HEK293 (cell line): ENCODE results near the gene KRTAP10-1.

Experiments used
- CTCF ChIA-PET: fragments of 350-600 bp; formaldehyde crosslinking; extraction: SDS; loops from one replicate; lab custom pipeline; 2021; ENCODE audit warnings: antibody characterized with exemption; lab: Yijun Ruan, JAX
- POLR2A ChIA-PET: fragments of 300-600 bp; formaldehyde crosslinking; extraction: SDS; loops from one replicate; lab custom pipeline; 2020; ENCODE audit warnings: antibody characterized with exemption, inconsistent platforms; lab: Yijun Ruan, JAX
- H3K27ac ChIP-seq: fragments of 200-500 bp; sonication (Bioruptor generic); 2 replicates; pipeline ENCODE4 v1.5.1; 2014; ENCODE audit warnings: low read depth, low read length, control low read depth, inconsistent platforms; ENCODE audit errors: extremely low read depth
- H3K36me3 ChIP-seq, 2 experiments: fragments of 200-500 bp in 1 of 2; sonication (Bioruptor generic) in 1 of 2; 1 replicate in 1 of 2; 2 replicates in 1 of 2; pipeline ENCODE4 v1.5.1; 2014 to 2017; ENCODE audit warnings: inconsistent platforms in 2 of 2, low read length in 2 of 2; ENCODE audit not compliant: control insufficient read depth in 2 of 2, insufficient read depth in 1 of 2
- H3K4me1 ChIP-seq: fragments of 200-500 bp; sonication (Bioruptor generic); 2 replicates; pipeline ENCODE4 v1.5.1; 2014; ENCODE audit warnings: mild to moderate bottlenecking, low read length, inconsistent platforms; ENCODE audit not compliant: control insufficient read depth, insufficient read depth
- H3K4me3 ChIP-seq: 2 replicates; pipeline ENCODE4 v1.5.1; 2011; ENCODE audit warnings: low read depth, mild to moderate bottlenecking, control low read depth, low read length, moderate library complexity
- H3K9me3 ChIP-seq: fragments of 200-500 bp; sonication (Bioruptor generic); 2 replicates; pipeline ENCODE4 v1.5.1; 2014; ENCODE audit warnings: low read depth, low read length, inconsistent platforms; ENCODE audit not compliant: control insufficient read depth, insufficient read depth
- AEBP2 ChIP-seq: fragments of 450-650 bp; formaldehyde crosslinking; IDR thresholded peaks from 2 replicates; pipeline ENCODE4 v1.5.1; 2016; ENCODE audit warnings: missing biosample characterization, missing genetic modification characterization, borderline replicate concordance
- EGR2 ChIP-seq: fragments of 450-650 bp; formaldehyde crosslinking; IDR thresholded peaks from 2 replicates; pipeline ENCODE4 v1.5.1; 2016; ENCODE audit warnings: low read depth, missing biosample characterization, missing genetic modification characterization
- GLI2 ChIP-seq: fragments of 450-650 bp; formaldehyde crosslinking; IDR thresholded peaks from 2 replicates; pipeline ENCODE4; 2017; ENCODE audit warnings: missing biosample characterization, missing genetic modification characterization, low read depth, borderline replicate concordance
- HOXA7 ChIP-seq: sonication (generic); formaldehyde crosslinking; IDR thresholded peaks from 2 replicates; pipeline ENCODE4 v1.8.1; 2022; ENCODE audit warnings: missing genetic modification reagents, borderline replicate concordance
- MYNN ChIP-seq: fragments of 450-650 bp; formaldehyde crosslinking; IDR thresholded peaks from 2 replicates; pipeline ENCODE4 v1.5.1; 2016; ENCODE audit warnings: missing biosample characterization, missing genetic modification characterization, borderline replicate concordance
- OSR2 ChIP-seq: fragments of 450-650 bp; formaldehyde crosslinking; IDR thresholded peaks from 2 replicates; pipeline ENCODE4 v1.5.1; 2016; ENCODE audit warnings: missing biosample characterization, missing genetic modification characterization
- PRDM1 ChIP-seq: fragments of 450-650 bp; formaldehyde crosslinking; IDR thresholded peaks from 2 replicates; pipeline ENCODE4; 2016; ENCODE audit warnings: missing biosample characterization, missing genetic modification characterization
- RBAK ChIP-seq: fragments of 450-650 bp; formaldehyde crosslinking; IDR thresholded peaks from 2 replicates; pipeline ENCODE4 v1.5.1; 2016; ENCODE audit warnings: missing biosample characterization, missing genetic modification characterization
- SCRT1 ChIP-seq: fragments of 450-650 bp; formaldehyde crosslinking; IDR thresholded peaks from 2 replicates; pipeline ENCODE4 v1.5.1; 2016; ENCODE audit warnings: missing biosample characterization, missing genetic modification characterization, borderline replicate concordance
- YY2 ChIP-seq: fragments of 450-650 bp; formaldehyde crosslinking; IDR thresholded peaks from 2 replicates; pipeline ENCODE4 v1.5.1; 2016; ENCODE audit warnings: missing biosample characterization, missing genetic modification characterization
- ZBTB44 ChIP-seq: fragments of 450-650 bp; IDR thresholded peaks from 2 replicates; pipeline ENCODE4 v1.5.1; 2018; ENCODE audit warnings: missing biosample characterization, mild to moderate bottlenecking, missing genetic modification characterization
- ZEB2 ChIP-seq: fragments of 450-650 bp; formaldehyde crosslinking; IDR thresholded peaks from 2 replicates; pipeline ENCODE4 v1.5.1; 2016; ENCODE audit warnings: missing biosample characterization, missing genetic modification characterization
- ZNF121 ChIP-seq: fragments of 450-650 bp; formaldehyde crosslinking; IDR thresholded peaks from 2 replicates; pipeline ENCODE4 v1.5.1; 2016; ENCODE audit warnings: missing biosample characterization, missing genetic modification characterization
- ZNF140 ChIP-seq: fragments of 450-650 bp; formaldehyde crosslinking; IDR thresholded peaks from 2 replicates; pipeline ENCODE4 v1.5.1; 2016; ENCODE audit warnings: missing biosample characterization, missing genetic modification characterization
- ZNF175 ChIP-seq: fragments of 450-650 bp; formaldehyde crosslinking; IDR thresholded peaks from 2 replicates; pipeline ENCODE4 v1.5.1; 2016; ENCODE audit warnings: missing biosample characterization, missing genetic modification characterization
- ZNF19 ChIP-seq: fragments of 450-650 bp; formaldehyde crosslinking; IDR thresholded peaks from 2 replicates; pipeline ENCODE4; 2016; ENCODE audit warnings: missing biosample characterization, missing genetic modification characterization, low read depth
- ZNF239 ChIP-seq: fragments of 450-650 bp; formaldehyde crosslinking; IDR thresholded peaks from 2 replicates; pipeline ENCODE4 v1.5.1; 2016; ENCODE audit warnings: missing biosample characterization, missing genetic modification characterization
- ZNF473 ChIP-seq: fragments of 450-650 bp; formaldehyde crosslinking; IDR thresholded peaks from 2 replicates; pipeline ENCODE4 v1.5.1; 2017; ENCODE audit warnings: missing biosample characterization, missing genetic modification characterization
- ZNF501 ChIP-seq: fragments of 450-650 bp; formaldehyde crosslinking; IDR thresholded peaks from 2 replicates; pipeline ENCODE4 v1.5.1; 2016; ENCODE audit warnings: missing biosample characterization, missing genetic modification characterization
- ZNF514 ChIP-seq: fragments of 450-650 bp; formaldehyde crosslinking; IDR thresholded peaks from 2 replicates; pipeline ENCODE4 v1.5.1; 2016; ENCODE audit warnings: missing biosample characterization, missing genetic modification characterization
- ZNF544 ChIP-seq: fragments of 450-650 bp; formaldehyde crosslinking; IDR thresholded peaks from 2 replicates; pipeline ENCODE4 v1.5.0; 2017; ENCODE audit warnings: missing biosample characterization, missing genetic modification characterization
- ZNF548 ChIP-seq: fragments of 450-650 bp; formaldehyde crosslinking; IDR thresholded peaks from 2 replicates; pipeline ENCODE4 v1.5.1; 2016; ENCODE audit warnings: missing biosample characterization, missing genetic modification characterization
- ZNF585B ChIP-seq: fragments of 450-650 bp; formaldehyde crosslinking; IDR thresholded peaks from 2 replicates; pipeline ENCODE4 v1.5.1; 2016; ENCODE audit warnings: missing biosample characterization, missing genetic modification characterization
- ZNF692 ChIP-seq: fragments of 450-650 bp; formaldehyde crosslinking; IDR thresholded peaks from 2 replicates; pipeline ENCODE4 v1.5.1; 2016; ENCODE audit warnings: missing biosample characterization, missing genetic modification characterization
- ZNF707 ChIP-seq: fragments of 450-650 bp; formaldehyde crosslinking; IDR thresholded peaks from 2 replicates; pipeline ENCODE4 v1.5.1; 2016; ENCODE audit warnings: missing biosample characterization, missing genetic modification characterization
- ZNF830 ChIP-seq: fragments of 450-650 bp; IDR thresholded peaks from 2 replicates; pipeline ENCODE4 v1.5.0; 2018; ENCODE audit warnings: missing biosample characterization, missing genetic modification characterization, low read depth, mild to moderate bottlenecking, moderate library complexity

The KRTAP10-1 gene

GRCh38 chr21:44512496-44513388 lies 27.3 kb downstream of the KRTAP10-1 start (continued):
- no peak for TF ChIP-seq ZNF585B (tag by site-specific recombination)
- TF ChIP-seq ZNF544 (tag by site-specific recombination), result no peak
- no peak for TF ChIP-seq EGR2 (tag by site-specific recombination)
- TF ChIP-seq ZNF140, result no peak
- TF ChIP-seq RBAK, result no peak
- no peak for TF ChIP-seq YY2 (tag by site-specific recombination)
- no peak for TF ChIP-seq ZBTB44 (tag by site-specific recombination)
- no peak for TF ChIP-seq ZNF239 (tag by site-specific recombination)

- CTCF ChIA-PET, result interaction anchor here (2.7 to 3.7 kb wide), 3 partner anchors 243 to 626 kb away, joined by 11 to 43 read pairs (median 17); no protein-coding TSS in a partner anchor
- Histone ChIP-seq H3K4me1 (no peaks in the 10 kb centered on the region; the same call in 1 of the 2 replicates), H3K9me3 (no peaks in the 10 kb centered on the region), H3K36me3 (no peaks in the 10 kb centered on the region)
- no peak for TF ChIP-seq ZNF19 (tag by site-specific recombination)
- TF ChIP-seq ZNF501 (tag by site-specific recombination), result no peak
- TF ChIP-seq ZNF514, result no peak
- no peak for TF ChIP-seq EGR2 (tag by site-specific recombination)
- no peak for TF ChIP-seq HOXA7 (CRISPR knock-in tag)
- TF ChIP-seq PRDM1 (tag by site-specific recombination), result no peak
- TF ChIP-seq ZNF692 (tag by site-specific recombination), result no peak
- no peak for TF ChIP-seq GLI2 (tag by site-specific recombination)
- no peak for TF ChIP-seq SCRT1
- TF ChIP-seq ZNF830 (tag by site-specific recombination), result no peak
- TF ChIP-seq ZNF175 (tag by site-specific recombination), result no peak
- TF ChIP-seq ZNF121 (tag by site-specific recombination), result no peak
- no peak for TF ChIP-seq MYNN (tag by site-specific recombination)
- TF ChIP-seq ZNF707 (tag by site-specific recombination), result no peak
- no peak for TF ChIP-seq ZNF473
- no peak for TF ChIP-seq OSR2
- TF ChIP-seq ZEB2 (tag by site-specific recombination), result no peak
- no peak for TF ChIP-seq ZNF548
- no peak for TF ChIP-seq AEBP2
- TF ChIP-seq, all 188 proteins: peak for 0
- Histone ChIP-seq H3K27ac (no peak overlapping the region), H3K4me3 (no peak overlapping the region)
- POLR2A ChIA-PET, result no interaction called here
These were observed 28.1 kb downstream of the KRTAP10-1 start for GRCh38 chr21:44511938-44512275.
